ENCODE data around the gene LRCH4. TPM values are rescaled to one million over a fixed set of nuclear protein-coding genes. Genes with fewer than 3 reads are reported as not detected.

Gene LRCH4
- total RNA-seq, 6 donors from 2014 or later: 88.5 to 493 (median 121) TPM

- Histone ChIP-seq H3K36me3 (no peaks in the 10 kb centered on the region), H3K27ac (no peak overlapping the region), H3K27me3 (no peaks in the 10 kb centered on the region), H3K4me1 (peaks cover 3 to 5% (median 4%) of the 10 kb centered on the region in 4 donors), H3K4me3 (no peak overlapping the region), H3K9me3 (no peaks in the 10 kb centered on the region)
- no peak for TF ChIP-seq POLR2AphosphoS5 (IDR thresholded peaks at IDR 0.05)
- TF ChIP-seq EP300 (IDR thresholded peaks at IDR 0.05): no peak
- TF ChIP-seq CTCF (IDR thresholded peaks at IDR 0.05): no peak
- no peak for TF ChIP-seq POLR2A (IDR thresholded peaks at IDR 0.05)
- WGBS, 2 donors: 87 to 89% methylated on average over 8 of the region's 8 CpGs
- DNase-seq (no peak), ATAC-seq (ENCODE audit: low FRiP score in 2 of 2) (no peak)
Measured at GRCh38 chr7:100621554-100621953, 35.6 kb upstream of the LRCH4 start.

- no peak for TF ChIP-seq POLR2AphosphoS5 (IDR thresholded peaks at IDR 0.05)
- TF ChIP-seq CTCF (IDR thresholded peaks at IDR 0.05): no peak
- TF ChIP-seq POLR2A (IDR thresholded peaks at IDR 0.05): no peak
- no peak for TF ChIP-seq EP300 (IDR thresholded peaks at IDR 0.05)
- no peaks in the 10 kb centered on the region for H3K27me3 ChIP-seq
- H3K9me3 ChIP-seq: no peaks in the 10 kb centered on the region
- no peaks in the 10 kb centered on the region for H3K36me3 ChIP-seq
- WGBS, 2 donors: 90 to 94% methylated on average over 23 of the region's 23 CpGs
- H3K4me1 ChIP-seq: no peaks in the 10 kb centered on the region
- H3K27ac ChIP-seq: no peak overlapping the region
- ATAC-seq (ENCODE audit: low FRiP score in 2 of 2): no peak
- no peak overlapping the region for H3K4me3 ChIP-seq
- DNase-seq: peak in 1 of 2 donors; percentile 69
Measured at GRCh38 chr7:100620804-100621203, 34.9 kb upstream of the LRCH4 start.

- Histone ChIP-seq H3K4me3 (no peak overlapping the region), H3K4me1 (no peaks in the 10 kb centered on the region), H3K9me3 (no peaks in the 10 kb centered on the region), H3K36me3 (peaks cover 0 to 3% (median 1%) of the 10 kb centered on the region in 4 donors), H3K27me3 (no peaks in the 10 kb centered on the region), H3K27ac (no peak overlapping the region)
- 93 to 94% methylated on average over 6 of the region's 6 CpGs for WGBS, 2 donors
- TF ChIP-seq CTCF (IDR thresholded peaks at IDR 0.05) (no peak), POLR2A (IDR thresholded peaks at IDR 0.05) (no peak), EP300 (IDR thresholded peaks at IDR 0.05) (no peak), POLR2AphosphoS5 (IDR thresholded peaks at IDR 0.05) (no peak)
- no peak for DNase-seq
- no peak for ATAC-seq (ENCODE audit: low FRiP score in 2 of 2)
Measured at GRCh38 chr7:100620239-100620638, 34.3 kb upstream of the LRCH4 start.

- Histone ChIP-seq H3K36me3 (peaks cover 0 to 6% (median 3%) of the 10 kb centered on the region in 4 donors), H3K27me3 (no peaks in the 10 kb centered on the region), H3K4me1 (peaks cover 8 to 17% (median 10%) of the 10 kb centered on the region in 4 donors), H3K9me3 (no peaks in the 10 kb centered on the region), H3K4me3 (no peak overlapping the region), H3K27ac (no peak overlapping the region)
- ATAC-seq (ENCODE audit: low FRiP score in 2 of 2) (no peak), DNase-seq (no peak)
- no peak for TF ChIP-seq CTCF (IDR thresholded peaks at IDR 0.05)
- TF ChIP-seq POLR2A (IDR thresholded peaks at IDR 0.05): no peak
- TF ChIP-seq EP300 (IDR thresholded peaks at IDR 0.05): no peak
- TF ChIP-seq POLR2AphosphoS5 (IDR thresholded peaks at IDR 0.05): no peak
- 86 to 89% methylated on average over 6 of the region's 6 CpGs for WGBS, 2 donors
Measured at GRCh38 chr7:100614308-100614861, 28.5 kb upstream of the LRCH4 start.

Data from upper lobe of left lung (tissue), 6 donors.